Measurements from ENCODE around the gene P2RY13.

GRCh38 chr3:151362751-151363174 is 33.4 kb upstream of the P2RY13 start:
- no peak for TF ChIP-seq CTCF (IDR thresholded peaks at IDR 0.05; ENCODE audit: poor library complexity)
- TF ChIP-seq EZH2 (IDR thresholded peaks at IDR 0.05; ENCODE audit: borderline replicate concordance): no peak
- TF ChIP-seq EZH2phosphoT487 (IDR thresholded peaks at IDR 0.05; ENCODE audit: low read depth, severe bottlenecking, unreplicated experiment): no peak
